Measurements from ENCODE around the gene EVC.

GRCh38 chr4:5858020-5858769 is 147.2 kb downstream of the EVC start:
- TF ChIP-seq POLR2AphosphoS5 (IDR thresholded peaks at IDR 0.05; ENCODE audit: borderline replicate concordance, low read depth, low read length): no peak
- no peak for TF ChIP-seq EZH2 (IDR thresholded peaks at IDR 0.05)
- no peak for TF ChIP-seq FOXP2 (optimal IDR thresholded peaks at IDR 0.05; ENCODE audit: control extremely low read depth, extremely low read length, insufficient read depth)
